ENCODE data around the gene EML6. TPM values are rescaled to one million over a fixed set of nuclear protein-coding genes. Genes with fewer than 3 reads are reported as not detected.

The EML6 gene
- total and polyA plus RNA-seq, 2 of the 8 experiments (the other 6 are each of a cell fraction or from before 2014, with no cell fraction given): 1.2 to 1.6 TPM

DNA sequence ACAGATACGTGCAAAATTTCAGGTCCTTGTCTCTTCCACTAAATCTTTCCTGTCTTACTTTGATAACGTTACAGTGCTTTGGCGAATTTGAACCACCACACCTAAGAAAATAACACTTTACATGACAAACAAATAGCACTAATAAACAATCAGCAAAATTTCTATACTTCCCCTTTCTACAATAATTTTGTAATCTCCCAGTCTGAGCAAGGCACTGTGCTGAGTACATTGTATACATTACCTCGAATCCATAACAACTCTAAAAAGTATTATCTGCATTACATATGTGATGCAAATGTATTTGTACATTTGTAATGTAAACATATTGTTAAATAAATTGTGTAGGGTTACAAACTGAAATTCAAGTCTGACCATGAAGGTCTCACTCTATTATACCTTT is 276.9 kb downstream of the EML6 start:
- Histone ChIP-seq H2BK5ac (ENCODE audit: low read depth, low read length) (no peak overlapping the region), H3K56ac (replicated peaks; ENCODE audit: insufficient read length, low read depth, low read length) (no peak overlapping the region), H4K20me1 (replicated peaks in 1 of 2; ENCODE audit: control insufficient read depth in 1 of 2, insufficient read depth in 2 of 2, low read length in 2 of 2) (peaks cover 7 to 9% of the 10 kb centered on the region in 2 experiments), H4K8ac (ENCODE audit: extremely low read depth, insufficient read depth, low read length) (no peak overlapping the region), H3K4me3 (ENCODE audit: extremely low read depth in 1 of 4, insufficient read depth in 2 of 4, low read depth in 3 of 4, low read length in 4 of 4) (no peak overlapping the region), H2BK120ac (replicated peaks; ENCODE audit: low read depth, low read length) (no peak overlapping the region), H3K27ac (ENCODE audit: low read depth, low read length) (no peak overlapping the region), H3K23me2 (ENCODE audit: low read depth, low read length) (no peaks in the 10 kb centered on the region; the same call in 1 of the 2 replicates), H3K18ac (ENCODE audit: extremely low read depth, low read length) (no peak overlapping the region), H4K5ac (ENCODE audit: insufficient read length, low read depth, low read length) (no peak overlapping the region), H3K23ac (ENCODE audit: insufficient read length) (no peak overlapping the region), H3K79me2 (ENCODE audit: control insufficient read depth in 1 of 2, insufficient read depth in 2 of 2, low read length in 2 of 2) (peaks cover 7 to 100% of the 10 kb centered on the region in 2 experiments), H3K9ac (replicated peaks in 1 of 4; ENCODE audit: extremely low read depth in 1 of 4, low read depth in 3 of 4, low read length in 3 of 4) (no peak overlapping the region), H3K9me3 (ENCODE audit: insufficient read depth in 2 of 2, low read depth in 1 of 2, low read length in 1 of 2) (no peaks in the 10 kb centered on the region), H2BK20ac (ENCODE audit: low read length) (no peak overlapping the region), H2AFZ (ENCODE audit: low read length) (no peak overlapping the region), H2BK12ac (ENCODE audit: low read depth, low read length) (no peak overlapping the region), H3K36me3 (ENCODE audit: control insufficient read depth in 2 of 4, insufficient read depth in 4 of 4, low read length in 3 of 4) (no peaks in the 10 kb centered on the region), H3K14ac (ENCODE audit: insufficient read length) (no peak overlapping the region), H3K4ac (replicated peaks; ENCODE audit: insufficient read length, low read depth, low read length) (no peak overlapping the region), H3K4me2 (ENCODE audit: insufficient read depth in 1 of 2, low read depth in 2 of 2, low read length in 2 of 2) (no peak overlapping the region), H2AK5ac (ENCODE audit: low read depth, low read length) (no peak overlapping the region), H3K4me1 (replicated peaks in 1 of 4; ENCODE audit: control insufficient read depth in 3 of 4, insufficient read depth in 4 of 4, low read length in 3 of 4) (peaks cover 0 to 3% (median 0%) of the 10 kb centered on the region in 4 experiments; a peak in 2 of 7 replicates), H4K91ac (replicated peaks; ENCODE audit: insufficient read length, low read length) (no peak overlapping the region), H3K27me3 (replicated peaks in 1 of 4; ENCODE audit: control insufficient read depth in 3 of 4, extremely low read depth in 1 of 4, insufficient read depth in 3 of 4, low read length in 3 of 4) (no peaks in the 10 kb centered on the region), H3K79me1 (ENCODE audit: low read depth, low read length) (no peaks in the 10 kb centered on the region), H2BK15ac (ENCODE audit: low read length) (no peak overlapping the region)
- TF ChIP-seq, protein P1, sequence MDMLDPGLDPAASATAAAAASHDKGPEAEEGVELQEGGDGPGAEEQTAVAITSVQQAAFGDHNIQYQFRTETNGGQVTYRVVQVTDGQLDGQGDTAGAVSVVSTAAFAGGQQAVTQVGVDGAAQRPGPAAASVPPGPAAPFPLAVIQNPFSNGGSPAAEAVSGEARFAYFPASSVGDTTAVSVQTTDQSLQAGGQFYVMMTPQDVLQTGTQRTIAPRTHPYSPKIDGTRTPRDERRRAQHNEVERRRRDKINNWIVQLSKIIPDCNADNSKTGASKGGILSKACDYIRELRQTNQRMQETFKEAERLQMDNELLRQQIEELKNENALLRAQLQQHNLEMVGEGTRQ (IDR thresholded peaks at IDR 0.05; ENCODE audit: low read length): no peak
- TF ChIP-seq KDM5A (IDR thresholded peaks at IDR 0.05; ENCODE audit: low read length): no peak
- no peak for TF ChIP-seq SRF (IDR thresholded peaks at IDR 0.05; ENCODE audit: low read depth, low read length)
- TF ChIP-seq SIRT6 (IDR thresholded peaks at IDR 0.05; ENCODE audit: low read length): no peak
- no peak for TF ChIP-seq RNF2 (IDR thresholded peaks at IDR 0.05; ENCODE audit: borderline replicate concordance, low read depth, low read length, missing control alignments, poor library complexity, severe bottlenecking)
- TF ChIP-seq POLR2A (IDR thresholded peaks at IDR 0.05; ENCODE audit: control extremely low read depth in 1 of 2, low read depth in 2 of 2, low read length in 2 of 2): no peak
- no peak for TF ChIP-seq ASH2L (IDR thresholded peaks at IDR 0.05; ENCODE audit: low read length)
- TF ChIP-seq GTF2F1 (IDR thresholded peaks at IDR 0.05; ENCODE audit: borderline replicate concordance, low read depth, low read length): no peak
- no peak for TF ChIP-seq BACH1 (IDR thresholded peaks at IDR 0.05; ENCODE audit: low read length)
- TF ChIP-seq NRF1 (IDR thresholded peaks at IDR 0.05; ENCODE audit: low read depth, low read length): no peak
- no peak for TF ChIP-seq CREB1 (IDR thresholded peaks at IDR 0.05)
- no peak for TF ChIP-seq EZH2 (IDR thresholded peaks at IDR 0.05; ENCODE audit: low read depth, low read length, severe bottlenecking)
- POLR2A ChIA-PET (ENCODE audit: partially characterized antibody): interaction anchor here (1.4 kb wide), 1 partner anchor 48 kb away, joined by 5 read pairs; no protein-coding TSS in a partner anchor
- DNase-seq (ENCODE audit: low read depth in 1 of 2, low spot score in 2 of 2): no peak
- no peak for FAIRE-seq
- WGBS, 2 experiments (ENCODE audit: extremely low coverage in 1 of 2, insufficient coverage in 1 of 2, insufficient read length in 1 of 2, insufficient replicate concordance in 2 of 2, low coverage in 1 of 2, low lambda C conversion rate in 2 of 2, missing lambda C conversion rate in 1 of 2): 78% methylated on average over 4 of the region's 4 CpGs; no CpG with 5 or more reads in 1 of the 2 experiments
- CTCF ChIA-PET (ENCODE audit: partially characterized antibody): interaction anchor here (1.1 to 1.2 kb wide), 2 partner anchors 10 to 227 kb away, joined by 3 to 4 read pairs; no protein-coding TSS in a partner anchor
